GM18508 (cell line): Measurements from ENCODE around the gene RPS3.

Experiments used
- ATAC-seq: cut with Tn5 transposase; IDR thresholded peaks from one replicate; pipeline ENCODE4 v1.9.1; 2021; ENCODE audit warnings: moderate number of reproducible peaks; ENCODE audit not compliant: insufficient read depth, unreplicated experiment

RPS3 gene

GRCh38 chr11:75450826-75451821, 51.8 kb downstream of the RPS3 start:
- no peak for ATAC-seq

- no peak for ATAC-seq
Measured at GRCh38 chr11:75453916-75454655, 54.8 kb downstream of the RPS3 start.

- no peak for ATAC-seq
Measured at GRCh38 chr11:75454987-75455386, 55.7 kb downstream of the RPS3 start.
